Measurements from ENCODE around the gene KCNJ14. TPM values are rescaled to one million over a fixed set of nuclear protein-coding genes. Genes with fewer than 3 reads are reported as not detected.

Gene KCNJ14
- total RNA-seq, 6 experiments from 2014 or later: 0.22 to 0.44 (median 0.31) TPM

DNA sequence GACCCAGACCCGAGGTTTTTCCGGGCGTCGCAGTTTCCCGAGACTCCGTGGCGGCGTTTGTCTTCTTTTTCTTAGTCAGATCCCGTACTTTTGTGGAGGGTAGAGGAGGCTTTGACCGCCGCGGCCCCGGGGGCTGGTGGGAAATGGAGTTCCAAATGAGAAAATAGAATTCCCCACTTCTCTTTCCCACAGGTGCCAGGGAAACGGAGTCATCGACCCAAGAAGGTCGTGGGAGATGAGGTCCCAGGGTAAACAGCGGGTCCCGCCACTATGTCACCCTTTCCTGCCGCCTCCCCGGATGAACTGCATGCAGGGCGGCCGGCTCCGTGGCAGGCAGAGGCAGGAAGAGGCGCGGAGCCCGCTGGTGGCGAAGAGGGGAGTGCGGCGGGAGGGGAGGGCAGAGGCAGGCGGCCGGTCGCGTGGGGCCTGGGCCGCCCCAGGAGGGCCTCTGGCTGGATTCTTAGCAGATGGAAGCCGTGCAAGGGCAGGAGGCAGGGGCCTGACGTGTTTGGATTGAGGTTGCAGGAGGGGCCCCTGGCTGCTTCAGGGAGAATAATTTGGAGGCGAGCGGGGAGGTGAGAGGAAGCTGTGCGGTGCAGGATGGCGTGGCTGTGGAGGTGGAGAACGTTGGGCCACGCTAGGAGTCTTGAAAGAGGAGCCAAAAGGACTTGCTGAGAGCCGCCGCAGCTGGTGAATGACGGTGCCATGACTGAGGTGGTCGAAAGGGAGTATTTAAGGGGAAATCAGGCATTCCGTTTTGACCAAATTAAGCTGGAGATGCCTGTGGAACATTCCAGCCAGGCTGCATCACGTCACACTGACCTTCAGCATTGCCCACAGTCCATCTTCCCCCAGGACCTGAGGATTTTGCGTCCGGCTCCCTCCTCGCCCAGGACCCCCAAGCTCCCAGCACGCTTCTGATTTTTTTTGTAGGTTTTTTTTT is 25.5 kb downstream of the KCNJ14 start:
- Histone ChIP-seq H3K9me3 (no peaks in the 10 kb centered on the region), H3K4me1 (peaks cover 0 to 7% (median 3%) of the 10 kb centered on the region in 4 donors), H3K27ac (peak overlapping the region; percentile 6 to 72 (median 59)), H3K36me3 (peaks cover 0 to 3% (median 2%) of the 10 kb centered on the region in 4 donors), H3K4me3 (peak overlapping the region; percentile 30 to 52 (median 47)), H3K27me3 (no peaks in the 10 kb centered on the region)
- TF ChIP-seq POLR2A (IDR thresholded peaks at IDR 0.05): no peak
- TF ChIP-seq, protein P1, sequence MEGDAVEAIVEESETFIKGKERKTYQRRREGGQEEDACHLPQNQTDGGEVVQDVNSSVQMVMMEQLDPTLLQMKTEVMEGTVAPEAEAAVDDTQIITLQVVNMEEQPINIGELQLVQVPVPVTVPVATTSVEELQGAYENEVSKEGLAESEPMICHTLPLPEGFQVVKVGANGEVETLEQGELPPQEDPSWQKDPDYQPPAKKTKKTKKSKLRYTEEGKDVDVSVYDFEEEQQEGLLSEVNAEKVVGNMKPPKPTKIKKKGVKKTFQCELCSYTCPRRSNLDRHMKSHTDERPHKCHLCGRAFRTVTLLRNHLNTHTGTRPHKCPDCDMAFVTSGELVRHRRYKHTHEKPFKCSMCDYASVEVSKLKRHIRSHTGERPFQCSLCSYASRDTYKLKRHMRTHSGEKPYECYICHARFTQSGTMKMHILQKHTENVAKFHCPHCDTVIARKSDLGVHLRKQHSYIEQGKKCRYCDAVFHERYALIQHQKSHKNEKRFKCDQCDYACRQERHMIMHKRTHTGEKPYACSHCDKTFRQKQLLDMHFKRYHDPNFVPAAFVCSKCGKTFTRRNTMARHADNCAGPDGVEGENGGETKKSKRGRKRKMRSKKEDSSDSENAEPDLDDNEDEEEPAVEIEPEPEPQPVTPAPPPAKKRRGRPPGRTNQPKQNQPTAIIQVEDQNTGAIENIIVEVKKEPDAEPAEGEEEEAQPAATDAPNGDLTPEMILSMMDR (IDR thresholded peaks at IDR 0.05): no peak
- intact Hi-C loops (cut with DNase I): no loop called here
- ATAC-seq: peak; percentile 56 to 76 (median 61)
- DNase-seq: peak in 1 of 3 donors; percentile 57
- 30% methylated on average over 20 of the region's 52 CpGs for WGBS (ENCODE audit: insufficient coverage, low coverage, low lambda C conversion rate, missing lambda C conversion rate)

DNA sequence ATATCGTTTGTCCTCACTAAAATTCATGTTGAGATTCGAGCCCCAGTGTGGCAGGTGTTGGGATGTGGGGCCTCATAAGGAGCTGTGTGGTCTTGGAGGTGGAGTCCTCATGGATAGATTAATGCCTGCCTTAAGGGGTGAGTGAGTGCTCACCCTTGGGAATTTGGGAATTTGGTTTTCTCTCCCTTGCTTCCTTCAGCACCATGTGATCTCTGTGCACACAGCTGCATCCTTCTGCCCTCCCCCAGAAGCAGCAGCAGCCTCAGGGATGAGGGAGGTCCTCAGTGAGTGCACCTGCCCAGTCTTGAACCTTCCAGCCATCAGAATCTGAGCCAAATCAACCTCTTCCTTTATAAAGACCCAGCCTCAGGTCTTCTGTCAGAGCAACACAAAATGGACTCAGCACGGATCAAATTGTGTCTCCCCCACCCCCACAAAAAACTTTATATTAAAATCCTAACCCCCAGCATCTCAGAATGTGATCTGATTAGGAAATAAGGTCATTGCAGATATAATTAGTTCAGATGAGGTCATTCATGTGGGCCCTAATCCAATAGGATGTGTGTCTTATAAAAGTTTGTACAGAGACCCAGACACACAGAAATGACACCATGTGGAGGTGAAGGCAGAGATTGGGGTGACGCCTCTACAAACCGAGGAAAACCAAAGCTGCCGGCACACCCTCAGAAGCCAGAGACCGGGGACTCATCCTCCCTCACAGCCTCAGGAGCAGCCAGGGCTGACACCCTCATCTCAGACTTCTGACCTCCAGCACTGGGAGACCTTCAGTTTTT is 26.7 kb downstream of the KCNJ14 start:
- peak in 1 of 4 donors; percentile 12 for ATAC-seq
- intact Hi-C loops (cut with DNase I): no loop called here
- DNase-seq: no peak
- H3K4me3 ChIP-seq: no peak overlapping the region
- peaks cover 0 to 7% (median 3%) of the 10 kb centered on the region in 4 donors for H3K4me1 ChIP-seq
- H3K9me3 ChIP-seq: no peaks in the 10 kb centered on the region
- TF ChIP-seq, protein P1 (IDR thresholded peaks at IDR 0.05): no peak
- no peak for TF ChIP-seq POLR2A (IDR thresholded peaks at IDR 0.05)
- 65% methylated on average over 7 of the region's 7 CpGs for WGBS (ENCODE audit: insufficient coverage, low coverage, low lambda C conversion rate, missing lambda C conversion rate)
- H3K27ac ChIP-seq: no peak overlapping the region
- H3K36me3 ChIP-seq: no peaks in the 10 kb centered on the region
- no peaks in the 10 kb centered on the region for H3K27me3 ChIP-seq

DNA sequence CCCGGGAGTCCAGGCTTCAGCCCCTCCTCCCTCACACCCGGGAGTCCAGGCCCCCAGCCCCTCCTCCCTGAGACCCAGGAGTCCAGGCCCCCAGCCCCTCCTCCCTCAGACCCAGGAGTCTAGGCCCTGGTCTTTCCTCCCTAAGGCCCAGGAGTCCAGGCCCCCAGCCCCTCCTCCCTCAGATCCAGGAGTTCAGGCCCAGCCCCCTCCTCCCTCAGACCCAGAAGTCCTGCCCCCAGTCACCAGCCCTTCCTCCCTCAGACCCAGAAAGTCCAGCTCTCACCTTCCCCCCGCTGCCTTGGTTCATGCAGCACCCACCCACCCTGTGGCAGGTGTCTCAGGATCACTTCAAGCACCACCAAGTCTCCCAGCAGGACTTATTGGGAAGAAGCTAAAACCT is 27.9 kb downstream of the KCNJ14 start:
- Histone ChIP-seq H3K27ac (no peak overlapping the region), H3K36me3 (no peaks in the 10 kb centered on the region), H3K9me3 (no peaks in the 10 kb centered on the region), H3K4me1 (peaks cover 0 to 7% (median 3%) of the 10 kb centered on the region in 4 donors), H3K4me3 (no peak overlapping the region), H3K27me3 (no peaks in the 10 kb centered on the region)
- TF ChIP-seq, protein P1 (IDR thresholded peaks at IDR 0.05): no peak
- no peak for TF ChIP-seq POLR2A (IDR thresholded peaks at IDR 0.05)
- intact Hi-C loops (cut with DNase I): no loop called here
- ATAC-seq (no peak), DNase-seq (no peak)
- 42% methylated on average over 3 of the region's 3 CpGs for WGBS (ENCODE audit: insufficient coverage, low coverage, low lambda C conversion rate, missing lambda C conversion rate)

DNA sequence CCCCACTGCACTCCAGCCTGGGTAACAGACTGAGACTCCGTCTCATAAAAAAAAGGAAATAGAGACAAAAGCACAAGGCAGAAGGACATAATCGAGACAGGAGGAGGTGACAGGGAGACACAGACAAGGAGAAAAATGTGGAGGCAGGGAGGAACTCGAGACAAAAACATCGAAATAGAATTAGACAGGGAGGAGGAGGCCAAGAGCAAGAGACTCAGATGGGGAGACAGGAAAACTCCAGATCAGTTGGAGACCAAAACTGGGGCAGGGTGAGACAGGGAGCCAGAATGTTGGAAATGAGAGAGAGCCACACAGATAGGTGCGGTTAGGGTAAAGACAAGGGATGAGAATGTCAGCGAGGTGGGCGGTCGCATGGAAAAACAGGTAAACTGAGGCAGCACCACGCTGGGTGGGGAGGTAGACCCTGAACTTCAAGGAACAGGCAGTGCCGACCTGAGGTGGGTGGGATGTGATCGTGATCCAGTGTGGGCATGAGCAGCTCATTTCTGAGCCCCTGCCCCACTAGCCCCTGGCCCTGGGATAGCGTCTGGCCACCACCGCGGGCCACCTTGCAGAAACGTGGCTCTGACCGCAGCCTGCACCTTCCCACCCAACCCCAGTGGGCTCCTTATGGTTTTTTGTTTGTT is 29.0 kb downstream of the KCNJ14 start:
- DNase-seq (no peak), ATAC-seq (no peak)
- Histone ChIP-seq H3K4me3 (no peak overlapping the region), H3K4me1 (peaks cover 0 to 7% (median 3%) of the 10 kb centered on the region in 4 donors), H3K36me3 (no peaks in the 10 kb centered on the region), H3K27me3 (no peaks in the 10 kb centered on the region), H3K9me3 (no peaks in the 10 kb centered on the region), H3K27ac (no peak overlapping the region)
- 77% methylated on average over 15 of the region's 16 CpGs for WGBS (ENCODE audit: insufficient coverage, low coverage, low lambda C conversion rate, missing lambda C conversion rate)
- intact Hi-C loops (cut with DNase I): no loop called here
- TF ChIP-seq POLR2A (IDR thresholded peaks at IDR 0.05): no peak
- TF ChIP-seq, protein P1 (IDR thresholded peaks at IDR 0.05): no peak
